ENCODE measurements around the gene WDPCP.
"Not testable (repeated sequence)": the region's sequence is repeated elsewhere in the genome, so short reads cannot be mapped to it uniquely, and the experiment has no call there.

WDPCP gene

DNA sequence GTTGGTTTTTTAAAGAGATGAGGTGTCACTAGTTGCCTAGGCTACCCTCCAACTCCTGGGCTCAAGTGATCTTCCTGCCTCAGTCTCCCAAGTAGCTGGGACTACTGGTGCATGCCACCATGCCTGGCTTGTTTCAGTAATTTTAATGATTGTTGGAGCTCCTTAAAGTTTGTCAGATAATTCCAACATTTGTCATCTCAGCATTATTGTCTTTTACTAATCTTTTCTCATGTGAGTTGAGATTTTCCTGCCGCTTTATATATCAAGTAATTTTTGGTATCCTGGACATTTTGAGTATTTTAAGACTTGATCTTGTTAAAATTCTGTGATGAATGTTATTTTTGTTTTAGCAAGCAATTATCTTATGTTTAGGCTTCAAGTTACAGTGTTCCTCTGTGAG, 429.0 kb downstream of the WDPCP start:
- no peaks in the 10 kb centered on the region for H3K9me3 ChIP-seq (ENCODE audit: control insufficient read depth in 2 of 2, low read length in 2 of 2)
- H3K27ac ChIP-seq (ENCODE audit: low read depth in 2 of 2, low read length in 2 of 2) = no peak overlapping the region
- H3K4me3 ChIP-seq (ENCODE audit: low read length in 2 of 2) = no peak overlapping the region
- no peaks in the 10 kb centered on the region for H3K36me3 ChIP-seq (ENCODE audit: control insufficient read depth in 2 of 2, insufficient read depth in 2 of 2, low read length in 2 of 2)
- H3K4me1 ChIP-seq (ENCODE audit: control insufficient read depth in 2 of 2, insufficient read depth in 2 of 2, low read length in 2 of 2) = no peaks in the 10 kb centered on the region
- no peaks in the 10 kb centered on the region for H3K27me3 ChIP-seq (ENCODE audit: control insufficient read depth in 2 of 2, insufficient read depth in 2 of 2, low read length in 2 of 2)
- H3K9ac ChIP-seq (ENCODE audit: low read depth in 1 of 2, low read length in 2 of 2) = no peak overlapping the region

GRCh38 chr2:63136683-63137082, 451.6 kb downstream of the WDPCP start:
- H3K9ac ChIP-seq (ENCODE audit: low read depth in 1 of 2, low read length in 2 of 2); H3K36me3 ChIP-seq (ENCODE audit: control insufficient read depth in 2 of 2, insufficient read depth in 2 of 2, low read length in 2 of 2); H3K27ac ChIP-seq (ENCODE audit: low read depth in 2 of 2, low read length in 2 of 2); H3K4me1 ChIP-seq (ENCODE audit: control insufficient read depth in 2 of 2, insufficient read depth in 2 of 2, low read length in 2 of 2); H3K9me3 ChIP-seq (ENCODE audit: control insufficient read depth in 2 of 2, low read length in 2 of 2); H3K27me3 ChIP-seq (ENCODE audit: control insufficient read depth in 2 of 2, insufficient read depth in 2 of 2, low read length in 2 of 2); H3K4me3 ChIP-seq (ENCODE audit: low read length in 2 of 2): not testable (repeated sequence)

GRCh38 chr2:63132020-63132419, 456.3 kb downstream of the WDPCP start:
- H3K4me1 ChIP-seq (ENCODE audit: control insufficient read depth in 2 of 2, insufficient read depth in 2 of 2, low read length in 2 of 2) = no peaks in the 10 kb centered on the region
- no peak overlapping the region for H3K27ac ChIP-seq (ENCODE audit: low read depth in 2 of 2, low read length in 2 of 2)
- H3K9me3 ChIP-seq (ENCODE audit: control insufficient read depth in 2 of 2, low read length in 2 of 2) = no peaks in the 10 kb centered on the region
- no peak overlapping the region for H3K9ac ChIP-seq (ENCODE audit: low read depth in 1 of 2, low read length in 2 of 2)
- H3K27me3 ChIP-seq (ENCODE audit: control insufficient read depth in 2 of 2, insufficient read depth in 2 of 2, low read length in 2 of 2) = no peaks in the 10 kb centered on the region
- H3K4me3 ChIP-seq (ENCODE audit: low read length in 2 of 2) = no peak overlapping the region
- no peaks in the 10 kb centered on the region for H3K36me3 ChIP-seq (ENCODE audit: control insufficient read depth in 2 of 2, insufficient read depth in 2 of 2, low read length in 2 of 2)

DNA sequence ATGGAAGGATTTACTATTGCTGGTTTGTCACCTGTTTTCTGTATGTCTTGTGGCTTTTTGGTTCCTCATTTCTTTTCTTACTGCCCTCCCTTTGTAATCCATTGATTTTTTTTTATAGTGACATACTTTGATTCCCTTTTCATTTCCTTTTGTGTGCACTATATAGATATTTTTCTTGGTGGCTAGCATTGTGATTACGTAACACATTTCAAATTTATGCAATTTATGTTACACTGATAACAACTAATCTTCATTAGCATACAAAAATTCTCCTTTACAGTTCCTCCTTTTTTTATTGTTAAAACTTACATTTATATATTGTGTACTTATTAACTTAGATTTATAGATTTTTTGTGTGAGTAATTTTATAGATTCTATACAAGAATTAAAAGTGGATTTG, 457.1 kb downstream of the WDPCP start:
- Histone ChIP-seq H3K4me1 (ENCODE audit: control insufficient read depth in 2 of 2, insufficient read depth in 2 of 2, low read length in 2 of 2) (no peaks in the 10 kb centered on the region), H3K27ac (ENCODE audit: low read depth in 2 of 2, low read length in 2 of 2) (no peak overlapping the region), H3K9me3 (ENCODE audit: control insufficient read depth in 2 of 2, low read length in 2 of 2) (no peaks in the 10 kb centered on the region), H3K36me3 (ENCODE audit: control insufficient read depth in 2 of 2, insufficient read depth in 2 of 2, low read length in 2 of 2) (no peaks in the 10 kb centered on the region), H3K9ac (ENCODE audit: low read depth in 1 of 2, low read length in 2 of 2) (no peak overlapping the region), H3K27me3 (ENCODE audit: control insufficient read depth in 2 of 2, insufficient read depth in 2 of 2, low read length in 2 of 2) (no peaks in the 10 kb centered on the region), H3K4me3 (ENCODE audit: low read length in 2 of 2) (no peak overlapping the region)

- Histone ChIP-seq H3K27me3 (ENCODE audit: control insufficient read depth in 2 of 2, insufficient read depth in 2 of 2, low read length in 2 of 2) (no peaks in the 10 kb centered on the region), H3K36me3 (ENCODE audit: control insufficient read depth in 2 of 2, insufficient read depth in 2 of 2, low read length in 2 of 2) (no peaks in the 10 kb centered on the region), H3K4me3 (ENCODE audit: low read length in 2 of 2) (no peak overlapping the region), H3K9ac (ENCODE audit: low read depth in 1 of 2, low read length in 2 of 2) (no peak overlapping the region), H3K27ac (ENCODE audit: low read depth in 2 of 2, low read length in 2 of 2) (no peak overlapping the region), H3K4me1 (ENCODE audit: control insufficient read depth in 2 of 2, insufficient read depth in 2 of 2, low read length in 2 of 2) (no peaks in the 10 kb centered on the region), H3K9me3 (ENCODE audit: control insufficient read depth in 2 of 2, low read length in 2 of 2) (no peaks in the 10 kb centered on the region)
Observed at GRCh38 chr2:63127594-63127993, 460.7 kb downstream of the WDPCP start.

GRCh38 chr2:63124850-63125249, 463.4 kb downstream of the WDPCP start:
- H3K9me3 ChIP-seq (ENCODE audit: control insufficient read depth in 2 of 2, low read length in 2 of 2) = no peaks in the 10 kb centered on the region
- no peaks in the 10 kb centered on the region for H3K36me3 ChIP-seq (ENCODE audit: control insufficient read depth in 2 of 2, insufficient read depth in 2 of 2, low read length in 2 of 2)
- H3K27ac ChIP-seq (ENCODE audit: low read depth in 2 of 2, low read length in 2 of 2) = no peak overlapping the region

DNA sequence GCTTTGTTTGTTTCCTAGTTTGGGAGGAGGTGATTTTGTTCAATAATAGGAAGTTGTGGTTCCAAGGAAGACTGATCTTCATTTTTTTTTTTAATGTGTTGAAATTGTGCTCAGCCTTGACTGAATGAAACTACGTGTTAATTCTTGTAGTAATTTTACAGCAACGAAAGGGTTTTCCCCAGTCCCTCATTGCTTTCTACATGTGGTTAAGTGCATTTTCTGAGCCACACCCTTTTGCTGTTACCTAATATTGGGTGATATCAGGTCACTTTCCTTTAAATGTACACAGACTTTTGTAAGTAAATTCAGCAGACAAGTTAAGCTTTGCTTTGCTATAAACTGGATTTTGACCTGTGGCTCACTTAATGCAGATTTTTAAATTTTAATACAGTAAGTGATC, 464.1 kb downstream of the WDPCP start:
- no peaks in the 10 kb centered on the region for H3K4me1 ChIP-seq (ENCODE audit: control insufficient read depth in 2 of 2, insufficient read depth in 2 of 2, low read length in 2 of 2)
- H3K9me3 ChIP-seq (ENCODE audit: control insufficient read depth in 2 of 2, low read length in 2 of 2) = no peaks in the 10 kb centered on the region
- no peaks in the 10 kb centered on the region for H3K27me3 ChIP-seq (ENCODE audit: control insufficient read depth in 2 of 2, insufficient read depth in 2 of 2, low read length in 2 of 2)
- H3K4me3 ChIP-seq (ENCODE audit: low read length in 2 of 2) = no peak overlapping the region
- H3K9ac ChIP-seq (ENCODE audit: low read depth in 1 of 2, low read length in 2 of 2) = no peak overlapping the region
- H3K27ac ChIP-seq (ENCODE audit: low read depth in 2 of 2, low read length in 2 of 2) = no peak overlapping the region
- H3K36me3 ChIP-seq (ENCODE audit: control insufficient read depth in 2 of 2, insufficient read depth in 2 of 2, low read length in 2 of 2) = no peaks in the 10 kb centered on the region

More at GRCh38 chr2:63124850-63125249, 463.4 kb downstream of the WDPCP start:
- no peak overlapping the region for H3K4me3 ChIP-seq (ENCODE audit: low read length in 2 of 2)
- no peaks in the 10 kb centered on the region for H3K4me1 ChIP-seq (ENCODE audit: control insufficient read depth in 2 of 2, insufficient read depth in 2 of 2, low read length in 2 of 2)
- H3K27me3 ChIP-seq (ENCODE audit: control insufficient read depth in 2 of 2, insufficient read depth in 2 of 2, low read length in 2 of 2) = no peaks in the 10 kb centered on the region
- H3K9ac ChIP-seq (ENCODE audit: low read depth in 1 of 2, low read length in 2 of 2) = no peak overlapping the region

DNA sequence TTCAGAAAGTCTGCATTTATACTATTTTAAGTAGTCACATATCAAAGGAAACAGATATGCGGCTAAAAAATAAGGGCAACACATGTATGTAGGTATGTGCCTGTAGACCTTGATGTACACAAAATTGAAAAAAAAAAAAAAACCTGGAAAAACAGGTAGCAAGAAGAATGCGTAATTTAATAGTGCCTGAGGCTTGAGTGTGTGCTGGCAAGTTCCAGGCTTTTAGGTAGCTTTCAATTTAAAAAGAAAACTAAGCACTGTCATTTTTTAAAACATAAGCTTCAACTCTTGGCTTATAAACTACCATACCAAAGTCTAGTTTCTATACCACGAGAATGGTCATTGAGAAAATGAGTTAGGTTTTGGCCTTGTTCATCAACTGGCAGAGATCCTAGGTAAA, 465.4 kb downstream of the WDPCP start:
- H3K9me3 ChIP-seq (ENCODE audit: control insufficient read depth in 2 of 2, low read length in 2 of 2) = no peaks in the 10 kb centered on the region
- no peaks in the 10 kb centered on the region for H3K27me3 ChIP-seq (ENCODE audit: control insufficient read depth in 2 of 2, insufficient read depth in 2 of 2, low read length in 2 of 2)
- no peaks in the 10 kb centered on the region for H3K36me3 ChIP-seq (ENCODE audit: control insufficient read depth in 2 of 2, insufficient read depth in 2 of 2, low read length in 2 of 2)
- H3K4me1 ChIP-seq (ENCODE audit: control insufficient read depth in 2 of 2, insufficient read depth in 2 of 2, low read length in 2 of 2) = no peaks in the 10 kb centered on the region
- H3K9ac ChIP-seq (ENCODE audit: low read depth in 1 of 2, low read length in 2 of 2) = no peak overlapping the region
- no peak overlapping the region for H3K4me3 ChIP-seq (ENCODE audit: low read length in 2 of 2)
- no peak overlapping the region for H3K27ac ChIP-seq (ENCODE audit: low read depth in 2 of 2, low read length in 2 of 2)

GRCh38 chr2:63121055-63121834, 467.0 kb downstream of the WDPCP start:
- Histone ChIP-seq H3K27me3 (ENCODE audit: control insufficient read depth in 2 of 2, insufficient read depth in 2 of 2, low read length in 2 of 2) (no peaks in the 10 kb centered on the region), H3K9me3 (ENCODE audit: control insufficient read depth in 2 of 2, low read length in 2 of 2) (no peaks in the 10 kb centered on the region), H3K27ac (ENCODE audit: low read depth in 2 of 2, low read length in 2 of 2) (no peak overlapping the region), H3K4me1 (ENCODE audit: control insufficient read depth in 2 of 2, insufficient read depth in 2 of 2, low read length in 2 of 2) (no peaks in the 10 kb centered on the region), H3K36me3 (ENCODE audit: control insufficient read depth in 2 of 2, insufficient read depth in 2 of 2, low read length in 2 of 2) (no peaks in the 10 kb centered on the region), H3K4me3 (ENCODE audit: low read length in 2 of 2) (no peak overlapping the region), H3K9ac (ENCODE audit: low read depth in 1 of 2, low read length in 2 of 2) (no peak overlapping the region)

- H3K27ac ChIP-seq (ENCODE audit: low read depth in 2 of 2, low read length in 2 of 2) = no peak overlapping the region
- no peaks in the 10 kb centered on the region for H3K4me1 ChIP-seq (ENCODE audit: control insufficient read depth in 2 of 2, insufficient read depth in 2 of 2, low read length in 2 of 2)
- no peaks in the 10 kb centered on the region for H3K9me3 ChIP-seq (ENCODE audit: control insufficient read depth in 2 of 2, low read length in 2 of 2)
Observed at GRCh38 chr2:63118821-63119220, 469.5 kb downstream of the WDPCP start.

More at GRCh38 chr2:63118821-63119220, 469.5 kb downstream of the WDPCP start:
- Histone ChIP-seq H3K4me3 (ENCODE audit: low read length in 2 of 2) (no peak overlapping the region), H3K36me3 (ENCODE audit: control insufficient read depth in 2 of 2, insufficient read depth in 2 of 2, low read length in 2 of 2) (no peaks in the 10 kb centered on the region), H3K9ac (ENCODE audit: low read depth in 1 of 2, low read length in 2 of 2) (no peak overlapping the region), H3K27me3 (ENCODE audit: control insufficient read depth in 2 of 2, insufficient read depth in 2 of 2, low read length in 2 of 2) (no peaks in the 10 kb centered on the region)

All from mucosa of rectum (tissue), 2 donors.